ENCODE measurements around the gene ZNF470. TPM values are rescaled to one million over a fixed set of nuclear protein-coding genes. Genes with fewer than 3 reads are reported as not detected.

The ZNF470 gene
- total RNA-seq, 1 donor: 4.7 TPM

DNA sequence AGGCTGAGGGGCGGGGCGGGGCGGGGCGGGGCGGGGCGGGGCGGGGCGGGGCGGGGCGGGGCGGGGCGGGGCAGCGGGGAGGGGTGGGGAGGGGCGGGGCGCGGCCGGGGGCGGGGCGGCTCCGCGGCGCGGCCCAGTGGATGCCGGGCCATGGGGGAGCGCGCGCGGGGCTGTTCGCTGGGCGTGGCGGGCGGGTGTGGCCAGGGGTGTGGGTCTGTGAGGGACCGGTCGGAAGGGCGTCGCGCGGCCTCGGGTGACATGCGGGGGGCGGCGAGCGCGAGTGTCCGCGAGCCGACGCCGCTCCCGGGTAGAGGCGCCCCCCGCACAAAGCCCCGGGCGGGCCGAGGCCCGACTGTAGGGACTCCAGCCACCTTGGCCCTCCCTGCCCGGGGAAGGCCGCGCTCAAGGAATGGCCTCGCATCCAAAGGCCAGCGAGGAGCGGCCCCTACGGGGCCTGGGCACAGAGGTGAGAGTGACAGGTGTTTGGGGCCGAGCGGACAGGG lies 28.5 kb upstream of the ZNF470 start, which contains the start of gene ZFP28:
Gene ZFP28 (plus strand): TSS at position 188 of the 503 bp plus-strand sequence. CDS start 71 bp downstream, at position 259.
- no peaks in the 10 kb centered on the region for H3K79me2 ChIP-seq (ENCODE audit: insufficient read depth, low read length)
- peak; percentile 79 for DNase-seq (ENCODE audit: insufficient read length, low spot score, missing footprints)
- H3K27ac ChIP-seq (ENCODE audit: low read depth, low read length): peak within 1 kb of the TSS; percentile 45
- H3K9me3 ChIP-seq (ENCODE audit: low read depth, low read length): peaks cover 2% of the 10 kb centered on the region
- no peaks in the 10 kb centered on the region for H4K20me1 ChIP-seq (ENCODE audit: insufficient read depth, low read length)
- peaks cover 13% of the 10 kb centered on the region for H3K4me1 ChIP-seq (ENCODE audit: insufficient read depth, low read length)
- H2AFZ ChIP-seq (ENCODE audit: low read length): peak within 1 kb of the TSS; percentile 99
- H3K36me3 ChIP-seq (ENCODE audit: insufficient read depth, low read length): peaks cover 12% of the 10 kb centered on the region
- H3K27me3 ChIP-seq (ENCODE audit: insufficient read depth, low read length): no peaks in the 10 kb centered on the region
- TF ChIP-seq, protein P1, sequence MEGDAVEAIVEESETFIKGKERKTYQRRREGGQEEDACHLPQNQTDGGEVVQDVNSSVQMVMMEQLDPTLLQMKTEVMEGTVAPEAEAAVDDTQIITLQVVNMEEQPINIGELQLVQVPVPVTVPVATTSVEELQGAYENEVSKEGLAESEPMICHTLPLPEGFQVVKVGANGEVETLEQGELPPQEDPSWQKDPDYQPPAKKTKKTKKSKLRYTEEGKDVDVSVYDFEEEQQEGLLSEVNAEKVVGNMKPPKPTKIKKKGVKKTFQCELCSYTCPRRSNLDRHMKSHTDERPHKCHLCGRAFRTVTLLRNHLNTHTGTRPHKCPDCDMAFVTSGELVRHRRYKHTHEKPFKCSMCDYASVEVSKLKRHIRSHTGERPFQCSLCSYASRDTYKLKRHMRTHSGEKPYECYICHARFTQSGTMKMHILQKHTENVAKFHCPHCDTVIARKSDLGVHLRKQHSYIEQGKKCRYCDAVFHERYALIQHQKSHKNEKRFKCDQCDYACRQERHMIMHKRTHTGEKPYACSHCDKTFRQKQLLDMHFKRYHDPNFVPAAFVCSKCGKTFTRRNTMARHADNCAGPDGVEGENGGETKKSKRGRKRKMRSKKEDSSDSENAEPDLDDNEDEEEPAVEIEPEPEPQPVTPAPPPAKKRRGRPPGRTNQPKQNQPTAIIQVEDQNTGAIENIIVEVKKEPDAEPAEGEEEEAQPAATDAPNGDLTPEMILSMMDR (IDR thresholded peaks at IDR 0.05; ENCODE audit: extremely low read depth, low read depth, low read length): no peak
- peak within 1 kb of the TSS; percentile 99 for H3K4me3 ChIP-seq (ENCODE audit: insufficient read depth, low read length)
- H3K4me2 ChIP-seq (ENCODE audit: insufficient read depth, low read length): peak within 1 kb of the TSS; percentile 92

DNA sequence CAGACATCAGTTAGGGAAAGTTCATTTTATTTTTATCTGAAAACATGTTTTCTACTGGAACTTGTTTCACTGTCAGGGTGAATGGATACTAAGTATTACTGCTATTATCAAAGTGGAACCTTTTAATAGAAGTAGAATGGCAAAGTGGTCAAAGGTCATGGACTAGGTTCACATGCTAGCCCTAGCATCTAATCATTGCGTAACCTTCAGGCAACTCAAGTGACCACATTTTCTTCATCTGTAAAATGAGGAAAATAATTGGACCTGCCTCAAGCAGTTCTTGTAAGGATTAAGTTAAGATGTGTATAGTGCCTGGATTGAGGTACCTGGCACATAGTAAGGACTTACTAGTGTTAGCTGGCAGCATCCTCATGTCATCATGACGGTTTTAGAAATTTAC lies 23.5 kb upstream of the ZNF470 start:
- Histone ChIP-seq H3K36me3 (ENCODE audit: insufficient read depth, low read length) (peaks cover 25% of the 10 kb centered on the region), H2AFZ (ENCODE audit: low read length) (no peak overlapping the region), H3K27me3 (ENCODE audit: insufficient read depth, low read length) (no peaks in the 10 kb centered on the region), H3K79me2 (ENCODE audit: insufficient read depth, low read length) (no peaks in the 10 kb centered on the region), H3K4me2 (ENCODE audit: insufficient read depth, low read length) (no peak overlapping the region), H3K4me1 (ENCODE audit: insufficient read depth, low read length) (peaks cover 8% of the 10 kb centered on the region), H3K4me3 (ENCODE audit: insufficient read depth, low read length) (no peak overlapping the region), H4K20me1 (ENCODE audit: insufficient read depth, low read length) (no peaks in the 10 kb centered on the region), H3K27ac (ENCODE audit: low read depth, low read length) (no peak overlapping the region), H3K9me3 (ENCODE audit: low read depth, low read length) (peaks cover 5% of the 10 kb centered on the region)
- DNase-seq (ENCODE audit: insufficient read length, low spot score, missing footprints): no peak
- TF ChIP-seq, protein P1 (IDR thresholded peaks at IDR 0.05; ENCODE audit: extremely low read depth, low read depth, low read length): no peak

DNA sequence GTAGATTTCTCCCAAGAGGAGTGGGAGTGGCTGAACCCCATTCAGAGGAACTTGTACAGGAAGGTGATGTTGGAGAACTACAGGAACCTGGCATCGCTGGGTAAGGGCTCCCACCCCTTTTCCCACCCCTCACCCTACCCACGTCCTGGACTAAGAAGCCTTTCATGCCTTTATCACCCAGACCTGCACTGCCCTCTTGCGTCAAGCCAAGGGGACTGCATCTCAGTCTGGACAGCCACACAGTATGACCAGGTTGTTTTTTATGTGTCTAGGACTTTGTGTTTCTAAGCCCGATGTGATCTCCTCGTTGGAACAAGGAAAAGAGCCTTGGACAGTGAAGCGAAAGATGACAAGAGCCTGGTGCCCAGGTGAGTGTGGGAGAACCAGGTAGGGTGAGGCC lies 19.7 kb upstream of the ZNF470 start:
- Histone ChIP-seq H3K27me3 (ENCODE audit: insufficient read depth, low read length) (no peaks in the 10 kb centered on the region), H3K79me2 (ENCODE audit: insufficient read depth, low read length) (no peaks in the 10 kb centered on the region), H3K4me2 (ENCODE audit: insufficient read depth, low read length) (no peak overlapping the region), H3K9me3 (ENCODE audit: low read depth, low read length) (peaks cover 13% of the 10 kb centered on the region), H3K4me1 (ENCODE audit: insufficient read depth, low read length) (no peaks in the 10 kb centered on the region), H4K20me1 (ENCODE audit: insufficient read depth, low read length) (no peaks in the 10 kb centered on the region), H2AFZ (ENCODE audit: low read length) (no peak overlapping the region), H3K36me3 (ENCODE audit: insufficient read depth, low read length) (peaks cover 44% of the 10 kb centered on the region), H3K27ac (ENCODE audit: low read depth, low read length) (no peak overlapping the region), H3K4me3 (ENCODE audit: insufficient read depth, low read length) (no peak overlapping the region)
- TF ChIP-seq, protein P1 (IDR thresholded peaks at IDR 0.05; ENCODE audit: extremely low read depth, low read depth, low read length): peak; percentile 5
- DNase-seq (ENCODE audit: insufficient read length, low spot score, missing footprints): no peak

DNA sequence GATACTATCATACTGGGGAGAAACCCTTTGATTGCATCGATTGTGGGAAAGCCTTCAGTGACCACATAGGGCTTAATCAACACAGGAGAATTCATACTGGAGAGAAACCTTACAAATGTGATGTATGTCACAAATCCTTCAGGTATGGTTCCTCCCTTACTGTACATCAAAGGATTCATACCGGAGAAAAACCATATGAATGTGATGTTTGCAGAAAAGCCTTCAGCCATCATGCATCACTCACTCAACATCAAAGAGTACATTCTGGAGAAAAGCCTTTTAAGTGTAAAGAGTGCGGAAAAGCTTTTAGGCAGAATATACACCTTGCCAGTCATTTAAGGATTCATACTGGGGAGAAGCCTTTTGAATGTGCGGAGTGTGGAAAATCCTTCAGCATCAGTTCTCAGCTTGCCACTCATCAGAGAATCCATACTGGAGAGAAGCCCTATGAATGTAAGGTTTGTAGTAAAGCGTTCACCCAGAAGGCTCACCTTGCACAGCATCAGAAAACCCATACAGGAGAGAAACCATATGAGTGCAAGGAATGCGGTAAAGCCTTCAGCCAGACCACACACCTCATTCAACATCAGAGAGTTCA lies 12.9 kb upstream of the ZNF470 start:
- H3K4me1 ChIP-seq (ENCODE audit: insufficient read depth, low read length): no peaks in the 10 kb centered on the region
- H4K20me1 ChIP-seq (ENCODE audit: insufficient read depth, low read length): no peaks in the 10 kb centered on the region
- H3K36me3 ChIP-seq (ENCODE audit: insufficient read depth, low read length): peaks cover 35% of the 10 kb centered on the region
- no peaks in the 10 kb centered on the region for H3K27me3 ChIP-seq (ENCODE audit: insufficient read depth, low read length)
- H3K79me2 ChIP-seq (ENCODE audit: insufficient read depth, low read length): no peaks in the 10 kb centered on the region
- no peak overlapping the region for H2AFZ ChIP-seq (ENCODE audit: low read length)
- H3K9me3 ChIP-seq (ENCODE audit: low read depth, low read length): peaks cover 48% of the 10 kb centered on the region
- H3K27ac ChIP-seq (ENCODE audit: low read depth, low read length): no peak overlapping the region
- no peak overlapping the region for H3K4me3 ChIP-seq (ENCODE audit: insufficient read depth, low read length)
- TF ChIP-seq, protein P1 (IDR thresholded peaks at IDR 0.05; ENCODE audit: extremely low read depth, low read depth, low read length): no peak
- no peak for DNase-seq (ENCODE audit: insufficient read length, low spot score, missing footprints)
- no peak overlapping the region for H3K4me2 ChIP-seq (ENCODE audit: insufficient read depth, low read length)
